HL-60 (cell line): ENCODE results near the gene RAP1GAP.

Experiments
- GABPA ChIP-seq: IDR thresholded peaks from 2 replicates; pipeline ENCODE4 v1.6.1; 2012; ENCODE audit warnings: low read depth
- POLR2AphosphoS5 ChIP-seq: IDR thresholded peaks from 2 replicates; pipeline ENCODE4 v1.6.1; 2012; ENCODE audit warnings: low read depth
- REST ChIP-seq: IDR thresholded peaks from 2 replicates; pipeline ENCODE4 v1.6.1; 2012; ENCODE audit warnings: low read depth; ENCODE audit not compliant: insufficient replicate concordance
- SPI1 ChIP-seq: IDR thresholded peaks from 2 replicates; pipeline ENCODE4 v1.6.1; 2012; ENCODE audit warnings: low read depth, mild to moderate bottlenecking, borderline replicate concordance
- TF ChIP-seq, protein P1 (sequence below): IDR thresholded peaks from one replicate; pipeline ENCODE4 v1.5.1; 2011; ENCODE audit warnings: low read length, control low read depth, inconsistent platforms; ENCODE audit not compliant: insufficient read depth

GRCh38 chr1:21596628-21597027, 72.5 kb downstream of the RAP1GAP start:
- TF ChIP-seq, protein P1, sequence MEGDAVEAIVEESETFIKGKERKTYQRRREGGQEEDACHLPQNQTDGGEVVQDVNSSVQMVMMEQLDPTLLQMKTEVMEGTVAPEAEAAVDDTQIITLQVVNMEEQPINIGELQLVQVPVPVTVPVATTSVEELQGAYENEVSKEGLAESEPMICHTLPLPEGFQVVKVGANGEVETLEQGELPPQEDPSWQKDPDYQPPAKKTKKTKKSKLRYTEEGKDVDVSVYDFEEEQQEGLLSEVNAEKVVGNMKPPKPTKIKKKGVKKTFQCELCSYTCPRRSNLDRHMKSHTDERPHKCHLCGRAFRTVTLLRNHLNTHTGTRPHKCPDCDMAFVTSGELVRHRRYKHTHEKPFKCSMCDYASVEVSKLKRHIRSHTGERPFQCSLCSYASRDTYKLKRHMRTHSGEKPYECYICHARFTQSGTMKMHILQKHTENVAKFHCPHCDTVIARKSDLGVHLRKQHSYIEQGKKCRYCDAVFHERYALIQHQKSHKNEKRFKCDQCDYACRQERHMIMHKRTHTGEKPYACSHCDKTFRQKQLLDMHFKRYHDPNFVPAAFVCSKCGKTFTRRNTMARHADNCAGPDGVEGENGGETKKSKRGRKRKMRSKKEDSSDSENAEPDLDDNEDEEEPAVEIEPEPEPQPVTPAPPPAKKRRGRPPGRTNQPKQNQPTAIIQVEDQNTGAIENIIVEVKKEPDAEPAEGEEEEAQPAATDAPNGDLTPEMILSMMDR: no peak
- TF ChIP-seq POLR2AphosphoS5 (no peak), SPI1 (no peak), REST (no peak), GABPA (no peak)
